Right lobe of liver (tissue), 4 donors: Measurements from ENCODE around the gene HOXC13.

Experiments used
- CTCF ChIP-seq, 4 donors: fragments of 200-600 bp in 3 of 4; fragments of 450-650 bp in 1 of 4; IDR thresholded peaks; one replicate each; pipeline versions ENCODE4 v1.5.1 to v1.8.0; 2016 to 2022; ENCODE audit warnings: antibody characterized with exemption in 4 of 4, mild to moderate bottlenecking in 2 of 4
- POLR2A ChIP-seq: fragments of 450-650 bp; IDR thresholded peaks from one replicate; pipeline ENCODE4 v1.6.1; 2017; ENCODE audit warnings: antibody characterized with exemption, mild to moderate bottlenecking
- donor health status: DM: no; HTN: no; CAD: no.
- donor health status: DM: no; HTN: no; CAD: no.
- donor health status: DM: no; HTN: yes; CAD: no.

DNA sequence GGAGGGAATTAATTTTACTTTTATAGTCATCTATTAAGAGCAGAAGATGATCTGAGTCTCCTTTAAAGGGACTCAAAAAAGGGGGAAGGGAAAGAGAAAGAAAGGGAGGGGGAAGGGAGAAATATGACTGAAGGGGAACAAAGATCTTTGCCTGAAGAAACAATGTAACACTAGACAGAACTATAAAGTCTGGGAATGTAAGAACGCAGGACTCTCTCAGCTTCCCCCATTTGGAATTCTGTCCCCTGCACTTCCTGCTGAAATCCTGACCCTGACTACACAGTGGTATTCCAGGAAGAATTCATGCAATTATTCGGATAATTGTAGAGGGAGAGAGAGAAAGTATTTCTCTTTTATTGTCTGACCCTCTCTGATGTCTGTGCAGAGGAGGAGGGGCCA lies 25.7 kb downstream of the HOXC13 start:
- no peak for TF ChIP-seq CTCF (IDR thresholded peaks at IDR 0.05)
- TF ChIP-seq POLR2A, result no peak
